PFSK-1 (cell line): ENCODE measurements around the gene SLC27A3.

Experiments used
- FOXP2 ChIP-seq: optimal IDR thresholded peaks from 2 replicates; pipeline ENCODE3; 2011; ENCODE audit warnings: borderline replicate concordance, control low read depth, inconsistent platforms; ENCODE audit not compliant: insufficient read depth; ENCODE audit errors: extremely low read length, extremely low read depth
- POLR2AphosphoS5 ChIP-seq: IDR thresholded peaks from 2 replicates; pipeline ENCODE4 v1.6.1; 2012; ENCODE audit warnings: low read depth, mild to moderate bottlenecking, control low read depth, low read length, moderate library complexity
- REST ChIP-seq, 2 experiments: IDR thresholded peaks; 2 replicates each; pipeline versions ENCODE4 v1.6.1 to v1.8.0; 2011 to 2012; ENCODE audit warnings: low read depth in 2 of 2, low read length in 2 of 2, control low read depth in 1 of 2, inconsistent platforms in 1 of 2, mild to moderate bottlenecking in 1 of 2, moderate library complexity in 1 of 2; ENCODE audit not compliant: insufficient read depth in 1 of 2
- SIN3A ChIP-seq: IDR thresholded peaks from 2 replicates; pipeline ENCODE4 v1.6.1; 2012; ENCODE audit warnings: mild to moderate bottlenecking, low read length, moderate library complexity, borderline replicate concordance; ENCODE audit not compliant: insufficient read depth
- TAF1 ChIP-seq: IDR thresholded peaks from 2 replicates; pipeline ENCODE4 v1.6.1; 2012; ENCODE audit warnings: low read length, control low read depth, borderline replicate concordance; ENCODE audit not compliant: insufficient read depth

SLC27A3 gene

GRCh38 chr1:153796786-153797659, 21.8 kb downstream of the SLC27A3 start:
- no peak for TF ChIP-seq SIN3A
- TF ChIP-seq REST (IDR thresholded peaks at IDR 0.05; ENCODE audit: insufficient read depth in 1 of 2, low read depth in 2 of 2, low read length in 2 of 2), result no peak
- no peak for TF ChIP-seq FOXP2
- no peak for TF ChIP-seq TAF1

GRCh38 chr1:153798468-153798780, 23.2 kb downstream of the SLC27A3 start:
- no peak for TF ChIP-seq POLR2AphosphoS5
- TF ChIP-seq TAF1, result no peak
- no peak for TF ChIP-seq SIN3A
- no peak for TF ChIP-seq FOXP2
- TF ChIP-seq REST (IDR thresholded peaks at IDR 0.05; ENCODE audit: insufficient read depth in 1 of 2, low read depth in 2 of 2, low read length in 2 of 2), result no peak

GRCh38 chr1:153799016-153799415, 23.8 kb downstream of the SLC27A3 start:
- TF ChIP-seq TAF1, result no peak
- no peak for TF ChIP-seq POLR2AphosphoS5

GRCh38 chr1:153799566-153800465, 24.6 kb downstream of the SLC27A3 start:
- TF ChIP-seq TAF1 (no peak), FOXP2 (no peak), REST (IDR thresholded peaks at IDR 0.05; ENCODE audit: insufficient read depth in 1 of 2, low read depth in 2 of 2, low read length in 2 of 2) (no peak), SIN3A (no peak)

- no peak for TF ChIP-seq POLR2AphosphoS5
- no peak for TF ChIP-seq TAF1
- TF ChIP-seq REST (IDR thresholded peaks at IDR 0.05; ENCODE audit: insufficient read depth in 1 of 2, low read depth in 2 of 2, low read length in 2 of 2), result no peak
- TF ChIP-seq FOXP2, result no peak
These were observed 25.3 kb downstream of the SLC27A3 start for GRCh38 chr1:153800516-153800915.
